Measurements from ENCODE around the gene TAF6L. TPM values are rescaled to one million over a fixed set of nuclear protein-coding genes. Genes with fewer than 3 reads are reported as not detected.

The TAF6L gene, protein sequence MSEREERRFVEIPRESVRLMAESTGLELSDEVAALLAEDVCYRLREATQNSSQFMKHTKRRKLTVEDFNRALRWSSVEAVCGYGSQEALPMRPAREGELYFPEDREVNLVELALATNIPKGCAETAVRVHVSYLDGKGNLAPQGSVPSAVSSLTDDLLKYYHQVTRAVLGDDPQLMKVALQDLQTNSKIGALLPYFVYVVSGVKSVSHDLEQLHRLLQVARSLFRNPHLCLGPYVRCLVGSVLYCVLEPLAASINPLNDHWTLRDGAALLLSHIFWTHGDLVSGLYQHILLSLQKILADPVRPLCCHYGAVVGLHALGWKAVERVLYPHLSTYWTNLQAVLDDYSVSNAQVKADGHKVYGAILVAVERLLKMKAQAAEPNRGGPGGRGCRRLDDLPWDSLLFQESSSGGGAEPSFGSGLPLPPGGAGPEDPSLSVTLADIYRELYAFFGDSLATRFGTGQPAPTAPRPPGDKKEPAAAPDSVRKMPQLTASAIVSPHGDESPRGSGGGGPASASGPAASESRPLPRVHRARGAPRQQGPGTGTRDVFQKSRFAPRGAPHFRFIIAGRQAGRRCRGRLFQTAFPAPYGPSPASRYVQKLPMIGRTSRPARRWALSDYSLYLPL
- 50.5 and 52.0 TPM in 2 replicates for total RNA-seq
- long read RNA-seq, partial matches to known transcripts = 0 of 2 reads
- long read RNA-seq, other reads (novel, unspliced or antisense) = 2 of 2 reads

DNA sequence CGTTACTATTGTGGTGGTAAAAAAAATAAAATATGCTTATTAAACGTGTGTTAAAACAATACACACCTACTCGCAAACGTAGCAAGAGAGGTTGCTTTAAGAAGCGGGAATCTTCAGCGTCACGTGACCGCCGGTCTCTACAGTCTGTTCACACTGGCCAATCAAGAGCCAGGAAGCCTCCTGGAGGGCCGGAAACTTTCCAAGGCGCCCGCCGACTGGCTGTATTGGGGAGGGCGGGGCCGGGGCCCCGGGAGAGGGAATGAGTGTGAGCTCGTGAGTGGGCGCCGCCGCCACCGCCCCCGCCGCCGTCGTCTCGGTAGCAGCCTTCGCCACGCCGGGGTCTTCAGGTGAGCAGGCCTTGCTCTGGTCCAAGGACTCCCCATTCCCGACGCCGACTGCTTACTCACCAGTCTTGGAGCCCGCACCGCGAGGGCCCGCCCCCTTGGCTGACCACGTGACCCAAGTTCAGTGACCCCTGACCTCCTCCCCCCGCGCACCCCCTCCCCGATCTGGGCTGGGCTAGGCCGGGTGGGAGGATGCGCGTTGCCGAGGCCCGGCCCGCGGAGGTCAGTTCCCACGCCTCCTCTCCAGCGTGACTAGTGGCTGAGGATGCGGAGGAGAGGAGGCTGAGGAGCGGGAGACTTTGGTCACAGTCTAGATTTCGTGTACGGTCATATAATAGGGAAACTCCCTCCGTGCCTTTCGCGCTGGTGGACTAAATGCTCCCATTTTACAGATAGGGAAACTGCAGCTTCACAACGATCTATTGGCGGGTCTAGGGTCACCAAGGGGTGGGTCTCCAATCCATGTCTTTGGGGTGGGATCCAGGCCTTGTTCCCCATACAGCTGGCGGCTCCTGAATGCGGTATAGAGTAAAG, at the start of gene TAF6L:
Gene TAF6L (plus strand): TSS at position 253 of the 878 bp plus-strand sequence. CDS start 4,388 bp downstream, outside the sequence.
- Mint-ChIP-seq H3K4me1 (peaks cover 28% of the 10 kb centered on the region), H3K9me3 (no peaks in the 10 kb centered on the region), H3K36me3 (ENCODE audit: low read depth) (peaks cover 3% of the 10 kb centered on the region), H3K27ac (ENCODE audit: unreplicated experiment) (peak within 1 kb of the TSS; percentile 96), H3K4me3 (peak within 1 kb of the TSS; percentile 93), H3K27me3 (ENCODE audit: low read depth) (no peaks in the 10 kb centered on the region)
- peak; percentile 91 for DNase-seq (ENCODE audit: low read depth, low spot score)
- TF ChIP-seq, protein P1, sequence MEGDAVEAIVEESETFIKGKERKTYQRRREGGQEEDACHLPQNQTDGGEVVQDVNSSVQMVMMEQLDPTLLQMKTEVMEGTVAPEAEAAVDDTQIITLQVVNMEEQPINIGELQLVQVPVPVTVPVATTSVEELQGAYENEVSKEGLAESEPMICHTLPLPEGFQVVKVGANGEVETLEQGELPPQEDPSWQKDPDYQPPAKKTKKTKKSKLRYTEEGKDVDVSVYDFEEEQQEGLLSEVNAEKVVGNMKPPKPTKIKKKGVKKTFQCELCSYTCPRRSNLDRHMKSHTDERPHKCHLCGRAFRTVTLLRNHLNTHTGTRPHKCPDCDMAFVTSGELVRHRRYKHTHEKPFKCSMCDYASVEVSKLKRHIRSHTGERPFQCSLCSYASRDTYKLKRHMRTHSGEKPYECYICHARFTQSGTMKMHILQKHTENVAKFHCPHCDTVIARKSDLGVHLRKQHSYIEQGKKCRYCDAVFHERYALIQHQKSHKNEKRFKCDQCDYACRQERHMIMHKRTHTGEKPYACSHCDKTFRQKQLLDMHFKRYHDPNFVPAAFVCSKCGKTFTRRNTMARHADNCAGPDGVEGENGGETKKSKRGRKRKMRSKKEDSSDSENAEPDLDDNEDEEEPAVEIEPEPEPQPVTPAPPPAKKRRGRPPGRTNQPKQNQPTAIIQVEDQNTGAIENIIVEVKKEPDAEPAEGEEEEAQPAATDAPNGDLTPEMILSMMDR (conservative IDR thresholded peaks at IDR 0.05) = no peak

DNA sequence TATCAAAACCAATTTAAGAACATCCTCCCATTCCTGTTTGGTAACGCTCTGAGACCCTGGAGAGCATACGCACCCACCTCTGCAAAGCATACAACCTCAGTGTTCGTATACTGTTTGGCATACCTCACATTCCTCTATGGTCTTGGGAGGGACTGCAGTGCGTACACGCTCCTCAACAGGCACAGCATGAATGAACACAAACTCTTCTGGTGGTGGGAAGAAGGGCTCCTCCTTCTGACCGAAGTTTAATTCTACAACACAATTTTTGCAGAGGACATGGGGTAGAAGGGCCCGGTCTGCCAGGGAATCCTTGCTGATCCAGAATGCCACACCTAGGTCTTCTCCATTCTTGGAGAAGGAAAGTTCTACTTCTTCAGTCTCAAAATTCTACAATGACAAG, 49.2 kb upstream of the TAF6L start:
- no peaks in the 10 kb centered on the region for H3K9me3 Mint-ChIP-seq
- no peak overlapping the region for H3K27ac Mint-ChIP-seq (ENCODE audit: unreplicated experiment)
- DNase-seq (ENCODE audit: low read depth, low spot score) = no peak
- H3K36me3 Mint-ChIP-seq (ENCODE audit: low read depth) = peaks cover 50% of the 10 kb centered on the region
- H3K27me3 Mint-ChIP-seq (ENCODE audit: low read depth) = no peaks in the 10 kb centered on the region
- TF ChIP-seq, protein P1 (conservative IDR thresholded peaks at IDR 0.05) = no peak
- H3K4me1 Mint-ChIP-seq = peaks cover 45% of the 10 kb centered on the region
- H3K4me3 Mint-ChIP-seq = peak overlapping the region; percentile 75

DNA sequence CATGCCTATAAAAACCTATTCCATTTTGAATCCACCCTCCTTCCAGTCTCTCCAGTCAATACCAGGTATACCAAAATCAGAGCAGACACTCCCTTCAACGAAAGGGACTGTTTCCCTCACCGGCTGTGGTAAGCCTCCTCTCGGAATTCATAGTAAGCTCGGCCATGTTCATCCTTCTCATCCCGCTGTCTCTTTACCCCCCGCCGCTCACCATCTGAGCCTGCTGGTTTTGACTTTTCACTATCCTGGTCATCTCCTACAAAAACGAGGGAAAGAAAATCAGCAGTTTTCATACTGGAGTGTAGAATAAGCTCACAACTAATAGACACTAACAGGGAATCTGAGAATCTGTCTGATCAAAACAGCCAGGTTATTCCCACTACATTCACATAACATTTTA, 47.0 kb upstream of the TAF6L start:
- peaks cover 54% of the 10 kb centered on the region for H3K4me1 Mint-ChIP-seq
- H3K9me3 Mint-ChIP-seq = no peaks in the 10 kb centered on the region
- no peak for DNase-seq (ENCODE audit: low read depth, low spot score)
- peaks cover 43% of the 10 kb centered on the region for H3K36me3 Mint-ChIP-seq (ENCODE audit: low read depth)
- peak overlapping the region; percentile 45 for H3K27ac Mint-ChIP-seq (ENCODE audit: unreplicated experiment)
- H3K27me3 Mint-ChIP-seq (ENCODE audit: low read depth) = no peaks in the 10 kb centered on the region
- TF ChIP-seq, protein P1 (conservative IDR thresholded peaks at IDR 0.05) = no peak
- H3K4me3 Mint-ChIP-seq = peak overlapping the region; percentile 95

DNA sequence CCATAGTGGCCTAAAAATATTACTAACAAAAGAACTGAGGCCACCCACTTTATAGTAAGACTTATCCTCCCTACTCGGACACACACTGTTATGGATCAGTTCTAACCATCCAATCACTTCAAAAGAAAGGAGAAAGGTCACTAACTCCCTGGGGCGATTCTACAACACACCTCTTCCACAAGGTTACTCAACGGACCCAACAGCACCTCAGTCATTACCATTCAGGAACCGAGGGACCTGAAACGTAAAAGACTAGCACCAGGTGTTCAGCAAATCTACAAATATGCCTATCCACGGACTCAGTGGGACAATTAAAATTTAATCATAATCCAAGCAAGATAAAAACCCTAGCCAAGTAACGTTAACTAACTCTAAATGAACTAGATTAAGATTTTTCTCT, 45.5 kb upstream of the TAF6L start:
- peaks cover 54% of the 10 kb centered on the region for H3K4me1 Mint-ChIP-seq
- peak overlapping the region; percentile 97 for H3K27ac Mint-ChIP-seq (ENCODE audit: unreplicated experiment)
- H3K27me3 Mint-ChIP-seq (ENCODE audit: low read depth) = no peaks in the 10 kb centered on the region
- H3K4me3 Mint-ChIP-seq = peak overlapping the region; percentile 95
- TF ChIP-seq, protein P1 (conservative IDR thresholded peaks at IDR 0.05) = no peak
- H3K9me3 Mint-ChIP-seq = no peaks in the 10 kb centered on the region
- DNase-seq (ENCODE audit: low read depth, low spot score) = no peak
- H3K36me3 Mint-ChIP-seq (ENCODE audit: low read depth) = peaks cover 33% of the 10 kb centered on the region
